Mammary epithelial cell (primary cell): ENCODE measurements around the gene ATF6.

Source experiments
- EZH2 ChIP-seq: IDR thresholded peaks from 2 replicates; pipeline ENCODE4 v1.6.1; 2012; ENCODE audit warnings: low read length, inconsistent platforms, borderline replicate concordance
- TF ChIP-seq, protein P1 (sequence below), 2 donors: IDR thresholded peaks in 1 of 2; conservative IDR thresholded peaks in 1 of 2; 2 replicates each; pipeline ENCODE4 v1.5.1; 2011 to 2012; ENCODE audit warnings: inconsistent platforms in 2 of 2, low read length in 2 of 2, mild to moderate bottlenecking in 2 of 2, control low read depth in 1 of 2, low read depth in 1 of 2; ENCODE audit not compliant: insufficient read depth in 1 of 2; ENCODE audit errors: extremely low read depth in 1 of 2

DNA sequence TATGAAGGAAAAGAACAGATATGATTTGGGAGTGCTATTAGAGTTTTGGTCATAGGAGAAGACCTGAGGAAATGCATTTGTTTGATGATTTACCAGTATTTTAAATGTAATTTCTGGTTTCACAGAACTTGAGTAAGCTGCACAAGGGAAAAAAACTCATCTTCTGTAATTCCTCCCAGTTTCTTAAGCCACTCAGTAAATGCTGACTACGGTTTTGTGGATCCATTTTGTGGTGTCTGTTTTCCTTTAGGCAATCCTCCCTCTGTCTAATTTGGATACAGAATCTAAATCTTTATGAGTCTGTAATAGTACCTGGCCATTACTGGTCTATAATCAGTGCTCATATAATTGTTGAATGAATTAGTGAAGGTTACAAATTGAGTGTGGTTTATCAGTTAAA lies 185.5 kb downstream of the ATF6 start:
- TF ChIP-seq, protein P1, sequence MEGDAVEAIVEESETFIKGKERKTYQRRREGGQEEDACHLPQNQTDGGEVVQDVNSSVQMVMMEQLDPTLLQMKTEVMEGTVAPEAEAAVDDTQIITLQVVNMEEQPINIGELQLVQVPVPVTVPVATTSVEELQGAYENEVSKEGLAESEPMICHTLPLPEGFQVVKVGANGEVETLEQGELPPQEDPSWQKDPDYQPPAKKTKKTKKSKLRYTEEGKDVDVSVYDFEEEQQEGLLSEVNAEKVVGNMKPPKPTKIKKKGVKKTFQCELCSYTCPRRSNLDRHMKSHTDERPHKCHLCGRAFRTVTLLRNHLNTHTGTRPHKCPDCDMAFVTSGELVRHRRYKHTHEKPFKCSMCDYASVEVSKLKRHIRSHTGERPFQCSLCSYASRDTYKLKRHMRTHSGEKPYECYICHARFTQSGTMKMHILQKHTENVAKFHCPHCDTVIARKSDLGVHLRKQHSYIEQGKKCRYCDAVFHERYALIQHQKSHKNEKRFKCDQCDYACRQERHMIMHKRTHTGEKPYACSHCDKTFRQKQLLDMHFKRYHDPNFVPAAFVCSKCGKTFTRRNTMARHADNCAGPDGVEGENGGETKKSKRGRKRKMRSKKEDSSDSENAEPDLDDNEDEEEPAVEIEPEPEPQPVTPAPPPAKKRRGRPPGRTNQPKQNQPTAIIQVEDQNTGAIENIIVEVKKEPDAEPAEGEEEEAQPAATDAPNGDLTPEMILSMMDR (conservative IDR thresholded peaks at IDR 0.05 in 1 of 2, IDR thresholded peaks at IDR 0.05 in 1 of 2; ENCODE audit: extremely low read depth in 1 of 2, insufficient read depth in 1 of 2, low read depth in 1 of 2, low read length in 2 of 2), result no peak
- no peak for TF ChIP-seq EZH2
